HAP-1 (cell line): ENCODE results near the gene LAMB4.

Source experiments
- DNase-seq, 2 experiments: peaks; one replicate each; pipeline ENCODE4 v3.0.0-alpha.2; 2016 to 2020; ENCODE audit warnings: low spot score in 2 of 2
- H3K27me3 ChIP-seq: fragments of 250-450 bp; sonication (Bioruptor Pico); 2 replicates; pipeline ENCODE4 v1.5.1; 2020; ENCODE audit warnings: low read depth, mild to moderate bottlenecking, moderate library complexity
- H3K36me3 ChIP-seq: fragments of 250-450 bp; sonication (Bioruptor Pico); replicated peaks from 2 replicates; pipeline ENCODE4 v1.5.1; 2020; ENCODE audit warnings: mild to moderate bottlenecking
- H3K4me1 ChIP-seq: fragments of 250-450 bp; sonication (Bioruptor Pico); 2 replicates; pipeline ENCODE4 v1.5.1; 2020; ENCODE audit warnings: mild to moderate bottlenecking
- H3K4me3 ChIP-seq: fragments of 250-450 bp; sonication (Bioruptor Pico); 2 replicates; pipeline ENCODE4 v1.5.1; 2020; ENCODE audit warnings: mild to moderate bottlenecking, moderate library complexity
- H3K9me3 ChIP-seq: fragments of 250-450 bp; sonication (Bioruptor Pico); 2 replicates; pipeline ENCODE4 v1.5.1; 2020; ENCODE audit warnings: mild to moderate bottlenecking, moderate library complexity
- in situ Hi-C: fragments of 300-500 bp; cut with MboI; formaldehyde crosslinking; loops from 3 replicates; pipeline ENCODE4 v1.14.3; 2020; ENCODE audit warnings: low sequenced_read_pairs, inconsistent platforms, mixed read lengths

Gene LAMB4

GRCh38 chr7:108077709-108078108 is 52.5 kb downstream of the LAMB4 start:
- no peak for DNase-seq
- H3K36me3 ChIP-seq: no peaks in the 10 kb centered on the region
- no peaks in the 10 kb centered on the region for H3K9me3 ChIP-seq
- no peaks in the 10 kb centered on the region for H3K4me1 ChIP-seq
- H3K27me3 ChIP-seq: no peaks in the 10 kb centered on the region
- in situ Hi-C loops: no loop called here
- no peak overlapping the region for H3K4me3 ChIP-seq

GRCh38 chr7:108076156-108076555 is 54.0 kb downstream of the LAMB4 start:
- Histone ChIP-seq H3K4me3 (no peak overlapping the region), H3K27me3 (no peaks in the 10 kb centered on the region), H3K4me1 (no peaks in the 10 kb centered on the region), H3K9me3 (no peaks in the 10 kb centered on the region), H3K36me3 (no peaks in the 10 kb centered on the region)
- no peak for DNase-seq
- in situ Hi-C loops: no loop called here

GRCh38 chr7:108073305-108074070 is 56.7 kb downstream of the LAMB4 start:
- Histone ChIP-seq H3K4me1 (no peaks in the 10 kb centered on the region), H3K36me3 (no peaks in the 10 kb centered on the region), H3K4me3 (no peak overlapping the region), H3K27me3 (no peaks in the 10 kb centered on the region), H3K9me3 (no peaks in the 10 kb centered on the region)
- DNase-seq: no peak
- in situ Hi-C loops: no loop called here

GRCh38 chr7:108072739-108073138 is 57.4 kb downstream of the LAMB4 start:
- Histone ChIP-seq H3K9me3 (no peaks in the 10 kb centered on the region), H3K4me1 (no peaks in the 10 kb centered on the region)
- no peak for DNase-seq

GRCh38 chr7:108072116-108072515 is 58.0 kb downstream of the LAMB4 start:
- in situ Hi-C loops: no loop called here
- DNase-seq: no peak
- Histone ChIP-seq H3K27me3 (peaks cover 7% of the 10 kb centered on the region), H3K4me1 (no peaks in the 10 kb centered on the region), H3K9me3 (no peaks in the 10 kb centered on the region), H3K36me3 (no peaks in the 10 kb centered on the region), H3K4me3 (no peak overlapping the region)

More at GRCh38 chr7:108072739-108073138, 57.4 kb downstream of the LAMB4 start:
- Histone ChIP-seq H3K27me3 (peaks cover under 1% of the 10 kb centered on the region; the same call in 1 of the 2 replicates), H3K36me3 (no peaks in the 10 kb centered on the region), H3K4me3 (no peak overlapping the region)
- in situ Hi-C loops: no loop called here

- in situ Hi-C loops: no loop called here
- Histone ChIP-seq H3K9me3 (no peaks in the 10 kb centered on the region), H3K27me3 (peaks cover 7% of the 10 kb centered on the region), H3K4me1 (no peaks in the 10 kb centered on the region), H3K4me3 (no peak overlapping the region), H3K36me3 (no peaks in the 10 kb centered on the region)
- no peak for DNase-seq
Measured at GRCh38 chr7:108071551-108071950, 58.6 kb downstream of the LAMB4 start.

GRCh38 chr7:108069646-108070045 is 60.5 kb downstream of the LAMB4 start:
- no peaks in the 10 kb centered on the region for H3K9me3 ChIP-seq
- H3K4me1 ChIP-seq: no peaks in the 10 kb centered on the region
- DNase-seq: no peak
- H3K27me3 ChIP-seq: peaks cover 7% of the 10 kb centered on the region
- no peaks in the 10 kb centered on the region for H3K36me3 ChIP-seq
- H3K4me3 ChIP-seq: no peak overlapping the region
- in situ Hi-C loops: no loop called here

GRCh38 chr7:108067844-108068243 is 62.3 kb downstream of the LAMB4 start:
- Histone ChIP-seq H3K36me3 (no peaks in the 10 kb centered on the region), H3K4me1 (no peaks in the 10 kb centered on the region), H3K9me3 (no peaks in the 10 kb centered on the region), H3K27me3 (peaks cover 7% of the 10 kb centered on the region), H3K4me3 (no peak overlapping the region)
- in situ Hi-C loops: no loop called here
- no peak for DNase-seq

- peaks cover 7% of the 10 kb centered on the region for H3K27me3 ChIP-seq
- no peaks in the 10 kb centered on the region for H3K4me1 ChIP-seq
- in situ Hi-C loops: no loop called here
- H3K36me3 ChIP-seq: no peaks in the 10 kb centered on the region
- no peak overlapping the region for H3K4me3 ChIP-seq
- no peaks in the 10 kb centered on the region for H3K9me3 ChIP-seq
- DNase-seq: no peak
Measured at GRCh38 chr7:108066486-108066885, 63.7 kb downstream of the LAMB4 start.

- no peaks in the 10 kb centered on the region for H3K4me1 ChIP-seq
- H3K4me3 ChIP-seq: no peak overlapping the region
- no peak for DNase-seq
- no peaks in the 10 kb centered on the region for H3K9me3 ChIP-seq
- H3K27me3 ChIP-seq: peaks cover 7% of the 10 kb centered on the region
- H3K36me3 ChIP-seq: no peaks in the 10 kb centered on the region
- in situ Hi-C loops: no loop called here
Measured at GRCh38 chr7:108063520-108063933, 66.6 kb downstream of the LAMB4 start.

- H3K9me3 ChIP-seq: no peaks in the 10 kb centered on the region
- in situ Hi-C loops: no loop called here
- DNase-seq: no peak
Measured at GRCh38 chr7:108062250-108063014, 67.7 kb downstream of the LAMB4 start.

GRCh38 chr7:108059526-108059925 is 70.6 kb downstream of the LAMB4 start:
- no peak for DNase-seq

More at GRCh38 chr7:108062250-108063014, 67.7 kb downstream of the LAMB4 start:
- Histone ChIP-seq H3K4me3 (no peak overlapping the region), H3K36me3 (no peaks in the 10 kb centered on the region), H3K4me1 (no peaks in the 10 kb centered on the region), H3K27me3 (peaks cover 3% of the 10 kb centered on the region)

GRCh38 chr7:108057951-108058481 is 72.1 kb downstream of the LAMB4 start:
- H3K4me1 ChIP-seq: no peaks in the 10 kb centered on the region
- H3K4me3 ChIP-seq: no peak overlapping the region
- H3K36me3 ChIP-seq: no peaks in the 10 kb centered on the region
- in situ Hi-C loops: no loop called here
- no peaks in the 10 kb centered on the region for H3K27me3 ChIP-seq
- DNase-seq: no peak
- no peaks in the 10 kb centered on the region for H3K9me3 ChIP-seq

More at GRCh38 chr7:108059526-108059925, 70.6 kb downstream of the LAMB4 start:
- H3K36me3 ChIP-seq: no peaks in the 10 kb centered on the region
- no peaks in the 10 kb centered on the region for H3K4me1 ChIP-seq
- H3K4me3 ChIP-seq: no peak overlapping the region
- in situ Hi-C loops: no loop called here
- H3K27me3 ChIP-seq: no peaks in the 10 kb centered on the region
- H3K9me3 ChIP-seq: no peaks in the 10 kb centered on the region

- DNase-seq: no peak
- Histone ChIP-seq H3K4me3 (no peak overlapping the region), H3K4me1 (no peaks in the 10 kb centered on the region; the same call in 1 of the 2 replicates), H3K27me3 (no peaks in the 10 kb centered on the region), H3K9me3 (no peaks in the 10 kb centered on the region), H3K36me3 (no peaks in the 10 kb centered on the region)
- in situ Hi-C loops: no loop called here
Measured at GRCh38 chr7:108055611-108056021, 74.5 kb downstream of the LAMB4 start.
